ENCODE results near the gene HOOK2.
A peak's percentile ranks its signal among the peaks of the same experiment; 100 is the strongest.

HOOK2 gene

DNA sequence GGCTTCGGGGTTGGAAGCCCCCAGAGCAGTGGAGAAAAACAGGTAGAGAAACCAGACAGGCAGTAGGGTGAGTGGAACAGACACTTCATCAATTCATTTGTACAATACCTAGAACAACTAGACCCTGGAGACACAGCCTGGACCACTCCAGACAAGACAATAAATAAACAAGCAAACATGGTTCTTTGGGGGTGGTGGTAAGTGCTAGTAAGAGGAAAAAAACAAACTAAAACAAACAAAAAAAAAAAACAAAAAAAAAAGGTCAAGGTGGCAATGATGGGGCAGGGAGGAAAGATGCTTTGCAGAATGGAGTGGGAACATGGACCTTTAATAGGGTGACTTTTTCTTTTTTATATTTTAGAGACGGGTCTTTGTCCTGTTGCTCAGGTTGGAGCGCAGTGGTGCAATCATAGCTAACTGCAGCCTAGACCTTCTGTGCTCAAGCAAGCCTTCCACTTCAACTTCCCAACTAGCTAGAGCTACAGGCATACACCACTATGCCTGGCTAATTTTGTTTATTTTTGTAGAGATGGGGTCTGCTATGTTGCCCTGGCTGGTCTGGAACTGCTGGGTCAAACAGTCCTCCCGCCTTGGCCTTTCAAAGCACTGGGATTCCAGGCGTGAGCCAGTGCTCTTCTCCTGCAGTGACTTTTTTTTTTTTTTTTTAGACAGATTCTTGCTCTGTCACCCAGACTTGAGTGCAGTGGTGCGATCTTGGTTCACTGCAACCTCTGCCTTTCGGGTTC lies 19.0 kb upstream of the HOOK2 start:
- DNase-seq (ENCODE audit: low read depth), result peak; percentile 67

DNA sequence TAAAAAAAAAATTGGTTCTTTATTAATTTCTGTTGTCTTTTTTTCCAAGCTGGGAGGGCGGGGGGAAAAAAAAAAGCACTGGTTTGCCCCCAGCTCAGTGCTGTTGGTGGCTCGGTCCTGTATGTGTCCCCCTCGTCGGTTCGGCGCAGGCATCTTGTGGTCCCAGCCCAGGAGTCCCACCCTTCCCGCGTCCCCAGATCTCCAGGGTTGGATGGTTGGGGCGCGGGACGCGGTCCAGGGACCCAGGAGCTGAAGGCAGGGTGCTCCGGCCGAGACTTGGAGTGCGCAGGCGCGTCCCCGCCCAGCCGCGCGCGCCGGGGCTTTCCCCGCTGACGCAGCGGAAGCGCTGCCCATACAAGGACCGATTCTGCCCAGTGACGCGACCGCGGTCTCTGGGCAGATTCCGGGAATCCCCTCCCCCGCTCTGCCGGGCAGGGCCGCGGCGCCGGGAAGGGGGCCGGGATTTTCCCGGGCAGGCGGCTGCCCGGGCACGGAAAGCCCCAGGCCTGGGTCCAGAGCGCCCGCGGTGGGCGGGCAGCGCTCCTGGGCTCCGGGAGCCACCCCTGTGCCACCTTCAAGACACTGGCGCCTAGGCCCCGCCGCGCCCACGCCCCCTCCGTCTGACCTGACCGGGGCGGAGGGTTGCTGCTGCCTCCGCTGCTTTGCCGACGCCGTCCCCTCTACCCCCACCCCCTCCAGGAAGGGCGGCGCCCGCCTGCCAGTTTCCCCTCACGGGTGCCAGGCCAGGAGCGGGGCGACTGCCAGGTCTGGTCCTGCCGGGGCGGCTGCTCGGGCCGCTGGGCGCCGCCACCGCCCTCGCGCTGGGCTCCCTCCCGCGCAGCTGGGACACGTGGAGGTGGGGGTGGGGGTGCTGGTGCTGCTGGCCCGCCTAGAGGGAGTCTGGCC lies 18.2 kb upstream of the HOOK2 start:
- DNase-seq (ENCODE audit: low read depth), result peak; percentile 94

DNA sequence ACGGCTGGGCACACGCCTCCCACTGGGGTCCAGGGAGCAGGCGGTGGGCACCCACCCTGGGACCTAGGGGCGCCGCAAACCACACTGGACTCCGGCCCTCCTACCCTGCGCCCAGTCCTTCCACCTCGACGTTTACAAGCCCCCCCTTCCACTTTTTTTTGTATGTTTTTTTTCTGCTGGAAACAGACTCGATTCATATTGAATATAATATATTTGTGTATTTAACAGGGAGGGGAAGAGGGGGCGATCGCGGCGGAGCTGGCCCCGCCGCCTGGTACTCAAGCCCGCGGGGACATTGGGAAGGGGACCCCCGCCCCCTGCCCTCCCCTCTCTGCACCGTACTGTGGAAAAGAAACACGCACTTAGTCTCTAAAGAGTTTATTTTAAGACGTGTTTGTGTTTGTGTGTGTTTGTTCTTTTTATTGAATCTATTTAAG lies 17.5 kb upstream of the HOOK2 start:
- no peak for DNase-seq (ENCODE audit: low read depth)

DNA sequence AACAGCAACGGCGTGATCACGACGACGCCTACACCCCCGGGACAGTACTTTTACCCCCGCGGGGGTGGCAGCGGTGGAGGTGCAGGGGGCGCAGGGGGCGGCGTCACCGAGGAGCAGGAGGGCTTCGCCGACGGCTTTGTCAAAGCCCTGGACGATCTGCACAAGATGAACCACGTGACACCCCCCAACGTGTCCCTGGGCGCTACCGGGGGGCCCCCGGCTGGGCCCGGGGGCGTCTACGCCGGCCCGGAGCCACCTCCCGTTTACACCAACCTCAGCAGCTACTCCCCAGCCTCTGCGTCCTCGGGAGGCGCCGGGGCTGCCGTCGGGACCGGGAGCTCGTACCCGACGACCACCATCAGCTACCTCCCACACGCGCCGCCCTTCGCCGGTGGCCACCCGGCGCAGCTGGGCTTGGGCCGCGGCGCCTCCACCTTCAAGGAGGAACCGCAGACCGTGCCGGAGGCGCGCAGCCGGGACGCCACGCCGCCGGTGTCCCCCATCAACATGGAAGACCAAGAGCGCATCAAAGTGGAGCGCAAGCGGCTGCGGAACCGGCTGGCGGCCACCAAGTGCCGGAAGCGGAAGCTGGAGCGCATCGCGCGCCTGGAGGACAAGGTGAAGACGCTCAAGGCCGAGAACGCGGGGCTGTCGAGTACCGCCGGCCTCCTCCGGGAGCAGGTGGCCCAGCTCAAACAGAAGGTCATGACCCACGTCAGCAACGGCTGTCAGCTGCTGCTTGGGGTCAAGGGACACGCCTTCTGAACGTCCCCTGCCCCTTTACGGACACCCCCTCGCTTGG lies 16.9 kb upstream of the HOOK2 start:
- DNase-seq (ENCODE audit: low read depth), result peak; percentile 55

DNA sequence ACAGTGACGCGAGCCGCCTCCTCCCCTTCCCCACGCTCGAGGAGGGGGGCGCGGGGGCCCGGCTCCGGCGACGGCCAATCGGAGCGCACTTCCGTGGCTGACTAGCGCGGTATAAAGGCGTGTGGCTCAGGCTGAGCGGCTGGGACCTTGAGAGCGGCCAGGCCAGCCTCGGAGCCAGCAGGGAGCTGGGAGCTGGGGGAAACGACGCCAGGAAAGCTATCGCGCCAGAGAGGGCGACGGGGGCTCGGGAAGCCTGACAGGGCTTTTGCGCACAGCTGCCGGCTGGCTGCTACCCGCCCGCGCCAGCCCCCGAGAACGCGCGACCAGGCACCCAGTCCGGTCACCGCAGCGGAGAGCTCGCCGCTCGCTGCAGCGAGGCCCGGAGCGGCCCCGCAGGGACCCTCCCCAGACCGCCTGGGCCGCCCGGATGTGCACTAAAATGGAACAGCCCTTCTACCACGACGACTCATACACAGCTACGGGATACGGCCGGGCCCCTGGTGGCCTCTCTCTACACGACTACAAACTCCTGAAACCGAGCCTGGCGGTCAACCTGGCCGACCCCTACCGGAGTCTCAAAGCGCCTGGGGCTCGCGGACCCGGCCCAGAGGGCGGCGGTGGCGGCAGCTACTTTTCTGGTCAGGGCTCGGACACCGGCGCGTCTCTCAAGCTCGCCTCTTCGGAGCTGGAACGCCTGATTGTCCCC lies 16.1 kb upstream of the HOOK2 start, which contains the start of gene JUNB:
Gene JUNB (plus strand): TSS at position 142 of the 706 bp plus-strand sequence. CDS start 286 bp downstream, at position 428.
- peak; percentile 99 for DNase-seq (ENCODE audit: low read depth)

DNA sequence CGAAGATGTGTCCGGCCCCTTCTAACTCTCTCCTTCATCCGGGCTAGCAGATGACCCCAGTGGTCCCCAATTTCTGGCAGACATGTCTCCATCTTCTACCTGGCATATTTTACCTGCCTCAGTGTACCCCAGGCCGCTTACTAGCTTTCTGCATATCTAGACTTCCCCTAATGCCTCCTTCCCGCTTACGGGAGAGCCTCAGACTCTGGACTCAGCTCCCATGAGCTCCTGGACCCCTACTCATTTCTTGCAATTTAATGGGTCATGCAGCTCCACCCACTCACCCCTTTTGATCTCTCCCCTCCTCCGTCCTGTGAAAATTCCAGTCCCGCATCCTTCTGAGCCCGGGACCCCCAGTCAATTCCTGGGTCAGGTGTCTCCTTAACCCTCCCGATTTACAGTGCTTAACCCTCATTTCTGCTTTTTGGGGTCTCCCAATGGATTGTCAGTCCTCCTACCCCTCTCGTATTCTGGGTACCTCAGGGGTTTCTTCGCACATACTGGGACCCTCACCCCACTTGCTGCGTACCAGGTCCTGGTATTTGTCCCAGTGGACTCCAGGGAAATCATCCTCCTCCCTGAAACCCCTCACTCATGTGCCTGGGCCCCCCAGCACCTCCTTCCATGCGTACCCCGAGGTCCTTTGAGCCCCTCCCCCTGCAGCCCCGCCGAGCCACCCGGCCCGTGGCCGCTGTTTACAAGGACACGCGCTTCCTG lies 15.4 kb upstream of the HOOK2 start:
- DNase-seq (ENCODE audit: low read depth), result no peak

DNA sequence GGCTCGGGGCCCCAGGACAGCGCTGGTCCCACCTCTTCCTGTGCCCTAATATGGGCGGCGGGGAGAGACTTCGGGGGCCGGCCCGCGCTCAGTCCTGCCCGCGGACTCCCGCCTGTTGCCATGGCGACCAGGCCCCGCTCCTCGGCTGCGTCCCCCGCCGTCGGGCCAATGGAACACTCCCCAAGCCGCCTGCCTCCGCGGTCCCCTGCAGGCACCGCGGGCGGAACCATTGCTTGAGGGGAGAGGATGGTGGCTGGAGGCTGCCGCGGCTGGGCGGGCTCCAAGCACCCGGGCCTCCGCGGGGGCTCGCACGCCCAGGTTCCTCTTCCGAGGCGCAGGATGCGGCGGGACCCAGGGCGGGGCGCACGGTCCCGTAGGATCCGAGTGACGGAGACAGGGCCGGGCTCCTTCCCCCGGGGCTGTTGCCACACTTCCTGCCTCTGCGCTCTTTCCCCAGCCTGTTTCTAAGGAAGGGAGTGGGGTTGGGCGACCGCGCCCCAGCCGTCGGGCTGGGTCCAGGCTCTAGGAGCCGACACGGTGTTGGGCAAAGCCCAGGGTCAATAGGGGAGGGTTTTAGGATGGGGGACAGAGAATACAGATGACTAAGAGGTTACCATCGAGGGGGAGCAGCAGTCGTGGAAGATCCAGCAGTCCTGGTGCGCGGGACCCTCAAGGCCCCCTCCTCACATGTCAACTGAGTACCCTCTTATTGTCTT lies 14.7 kb upstream of the HOOK2 start:
- peak; percentile 98 for DNase-seq (ENCODE audit: low read depth)

DNA sequence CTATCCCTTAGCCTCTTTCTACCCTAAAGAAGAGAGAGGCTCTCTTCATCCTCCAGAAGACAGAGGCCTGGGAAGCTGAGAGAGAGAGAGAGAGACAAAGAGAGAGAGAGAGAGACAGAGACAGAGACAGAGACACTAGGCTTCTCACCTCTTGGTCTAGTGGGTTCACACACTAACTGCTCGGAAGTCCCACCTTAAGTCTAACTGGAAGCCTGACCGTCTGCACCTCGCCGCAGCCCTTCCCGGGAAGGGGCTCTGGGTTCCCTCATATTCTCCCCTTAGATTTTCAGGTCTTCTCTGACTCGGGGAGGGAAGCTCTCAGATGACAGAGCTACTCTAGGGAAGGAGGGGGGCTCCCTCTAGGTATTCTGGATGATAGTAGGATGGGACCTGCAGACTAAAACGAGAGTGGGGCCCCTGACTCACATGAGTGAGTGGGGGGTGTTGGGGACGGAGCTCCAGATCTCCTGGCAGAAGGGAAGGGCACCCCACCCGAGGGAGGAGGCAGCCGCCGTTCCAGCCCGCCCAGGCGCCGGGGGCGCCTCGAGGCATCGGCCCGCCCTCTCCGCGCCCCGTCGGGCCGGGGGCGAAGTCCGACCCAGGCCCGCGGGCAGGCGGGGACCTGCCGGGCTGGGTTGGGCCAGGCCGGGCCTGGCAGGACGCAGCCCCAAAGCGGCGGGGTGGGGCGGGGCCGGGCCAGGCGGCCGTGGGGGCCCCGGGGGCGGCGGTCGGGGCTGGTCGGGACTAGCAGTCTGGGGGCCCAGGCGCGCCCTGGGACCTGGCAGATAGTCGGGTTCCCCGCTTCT lies 13.9 kb upstream of the HOOK2 start:
- DNase-seq (ENCODE audit: low read depth), result no peak

DNA sequence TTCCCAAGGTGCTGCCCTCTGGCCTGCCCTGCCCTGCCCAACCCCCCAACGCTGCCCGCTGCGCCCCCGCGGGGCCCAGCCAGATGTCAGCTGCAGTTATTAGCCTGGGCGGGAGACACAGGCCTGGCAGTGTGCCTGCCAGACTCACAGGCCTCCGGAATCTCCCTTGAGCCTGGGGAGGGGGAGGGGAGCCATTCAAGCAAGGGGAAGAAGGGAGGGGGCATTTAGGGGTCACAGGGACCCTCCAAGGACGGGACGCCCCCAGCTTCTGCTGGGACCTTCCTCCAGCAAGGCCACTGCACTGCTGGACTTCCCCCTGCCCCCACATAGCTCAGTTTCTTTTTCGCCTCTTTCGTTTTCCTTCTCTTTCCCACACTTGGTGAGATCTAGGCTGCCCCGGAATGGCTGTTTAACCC lies 13.3 kb upstream of the HOOK2 start:
- peak; percentile 47 for DNase-seq (ENCODE audit: low read depth)

DNA sequence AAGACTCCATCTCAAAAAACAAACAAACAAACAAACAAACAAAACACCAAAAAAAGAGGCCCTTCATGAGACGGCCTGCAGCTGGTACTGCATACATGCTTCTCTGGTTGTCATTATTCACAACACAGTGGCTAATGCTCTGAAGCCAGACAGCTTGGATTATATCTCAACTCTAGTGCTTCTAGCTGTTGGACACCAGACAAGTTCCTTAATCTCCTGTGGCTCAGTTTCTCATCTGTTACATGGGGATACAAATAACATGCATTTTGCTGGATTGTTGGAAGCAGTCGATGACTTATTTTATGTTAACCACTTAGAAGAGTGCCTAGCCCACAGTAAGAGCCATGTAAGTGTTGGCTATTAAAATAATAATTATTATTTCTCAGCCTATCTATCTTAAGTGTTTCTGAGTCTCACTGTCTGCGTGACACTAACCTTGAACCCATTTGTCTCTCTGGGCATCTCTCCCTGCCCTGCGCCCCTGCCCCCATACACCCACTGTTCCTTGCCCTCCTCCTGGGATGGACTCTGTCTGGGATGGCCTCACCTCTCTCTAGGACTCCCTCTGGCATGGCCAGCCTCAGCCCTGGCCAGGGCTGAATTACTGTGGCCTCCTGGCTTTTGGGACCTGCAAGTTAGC lies 12.8 kb upstream of the HOOK2 start:
- no peak for DNase-seq (ENCODE audit: low read depth)

DNA sequence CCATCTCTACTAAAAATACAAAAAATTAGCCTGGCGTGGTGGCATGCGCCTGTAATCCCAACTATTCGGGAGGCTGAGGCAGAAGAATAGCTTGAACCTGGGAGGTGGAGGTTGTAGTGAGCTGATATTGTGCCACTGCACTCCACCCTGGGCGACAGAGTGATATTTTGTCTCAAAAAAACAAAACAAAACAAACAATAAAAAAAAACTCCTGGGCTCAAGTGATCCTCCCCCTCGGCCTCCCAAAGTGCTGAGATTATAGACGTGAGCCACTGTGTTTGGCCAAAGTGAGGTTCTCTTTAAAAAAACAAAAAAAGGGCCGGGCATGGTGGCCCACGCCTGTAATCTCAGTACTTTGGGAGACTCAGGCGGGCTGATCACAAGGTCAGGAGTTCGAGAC lies 12.1 kb upstream of the HOOK2 start:
- DNase-seq (ENCODE audit: low read depth), result no peak

DNA sequence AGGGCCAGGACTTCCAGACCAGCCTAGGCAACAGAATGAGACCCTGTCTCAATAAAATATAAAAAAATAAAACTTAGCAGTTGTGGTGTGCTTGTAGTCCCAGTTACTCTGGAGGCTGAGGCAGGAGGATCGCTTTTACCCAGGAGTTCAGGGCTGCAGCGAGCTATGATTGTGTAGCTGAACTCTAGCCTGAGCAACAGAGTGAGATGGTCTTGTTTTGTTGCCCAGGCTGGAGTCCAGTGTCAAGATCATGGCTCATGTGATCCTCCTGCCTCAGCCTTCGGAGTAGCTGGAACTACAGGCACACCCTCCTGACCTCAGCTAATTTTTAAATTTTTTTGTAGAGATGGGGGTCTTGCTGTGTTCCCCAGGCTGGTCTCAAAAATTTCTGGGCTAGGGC lies 11.6 kb upstream of the HOOK2 start:
- no peak for DNase-seq (ENCODE audit: low read depth)

DNA sequence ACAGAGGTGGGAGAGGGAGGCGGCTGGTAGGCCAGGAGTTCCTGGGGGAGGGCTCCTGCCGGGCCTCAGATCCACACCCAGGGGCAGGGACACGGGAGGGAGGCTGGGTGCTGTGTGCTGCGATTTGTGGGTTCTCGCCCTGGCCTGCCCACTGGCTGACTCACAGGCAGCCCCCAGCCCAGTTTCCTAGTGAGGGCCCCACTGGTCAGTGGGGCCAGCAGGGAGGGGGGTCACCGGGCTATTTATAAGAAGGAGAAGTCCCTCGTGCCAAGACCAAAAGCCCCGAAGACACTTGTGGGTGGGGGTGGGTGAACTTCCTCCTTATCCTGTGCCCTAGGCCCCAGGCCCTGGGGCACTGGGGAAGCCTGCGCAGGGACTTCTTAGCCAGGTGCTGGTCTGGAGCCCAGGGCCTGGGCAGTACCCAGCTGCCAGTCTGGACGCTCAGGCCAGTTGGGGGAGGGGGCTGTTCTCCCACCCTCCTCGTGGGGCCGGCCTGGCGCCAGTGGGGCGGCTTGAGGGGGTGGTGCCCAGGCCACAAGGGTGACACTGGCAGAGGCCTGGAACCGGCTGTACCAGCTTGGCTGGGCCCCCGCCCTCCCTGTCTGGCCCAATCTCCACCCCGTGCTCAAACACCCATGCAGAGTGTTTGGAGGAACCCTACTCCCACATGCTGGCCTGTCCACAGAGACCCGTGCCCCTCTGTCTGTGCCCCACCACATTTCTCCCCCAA lies 11.0 kb upstream of the HOOK2 start:
- no peak for DNase-seq (ENCODE audit: low read depth)

DNA sequence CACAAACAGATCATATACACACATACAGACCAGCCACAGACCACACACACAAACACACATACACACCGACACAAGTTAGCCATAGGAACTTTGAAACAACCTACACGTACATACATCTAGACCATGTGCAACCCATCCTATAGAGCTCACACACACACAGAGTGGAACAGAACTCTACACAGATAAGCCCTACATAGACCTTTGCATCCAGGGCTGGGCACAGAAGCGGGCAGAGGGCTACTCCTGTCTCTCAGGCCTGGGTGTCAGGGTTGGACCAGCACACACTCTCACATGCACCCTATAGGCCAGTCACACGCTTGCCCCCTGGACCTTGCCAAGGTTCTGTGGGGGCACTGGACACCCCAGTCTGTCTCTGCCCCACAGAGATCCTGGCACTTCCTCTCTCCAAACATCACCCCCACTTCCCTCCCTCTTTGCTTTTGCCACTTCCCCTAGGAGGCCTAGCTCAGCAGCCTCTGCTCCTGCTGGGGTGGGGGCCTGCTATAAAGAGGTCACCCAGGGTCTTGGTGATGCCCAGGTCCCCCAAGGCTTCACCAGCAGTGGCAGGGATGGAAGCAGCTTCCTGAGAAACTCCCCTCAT lies 10.2 kb upstream of the HOOK2 start:
- DNase-seq (ENCODE audit: low read depth), result no peak

DNA sequence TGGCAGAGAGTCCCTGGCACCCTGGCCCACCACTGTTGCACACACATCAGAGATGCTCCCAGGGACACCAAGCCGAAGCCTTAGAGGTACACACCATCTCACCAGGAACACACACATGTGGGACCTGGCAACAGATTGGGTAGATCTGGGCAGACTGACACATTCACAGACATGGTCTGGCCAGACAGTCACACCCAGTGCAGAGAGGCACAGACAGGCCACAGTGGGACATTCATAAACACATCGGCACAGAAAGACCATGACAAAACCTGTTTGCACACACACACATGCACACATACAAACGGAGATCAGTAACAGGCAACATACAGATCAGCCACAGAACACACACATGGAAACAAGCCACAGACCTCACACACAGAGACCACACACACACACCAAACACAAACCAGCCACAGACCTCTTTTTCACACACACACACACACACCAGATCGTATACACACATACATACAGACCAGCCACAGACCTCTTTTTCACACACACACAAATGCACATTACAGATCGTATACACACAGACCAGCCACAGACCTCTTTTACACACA lies 9.6 kb upstream of the HOOK2 start:
- DNase-seq (ENCODE audit: low read depth), result no peak

DNA sequence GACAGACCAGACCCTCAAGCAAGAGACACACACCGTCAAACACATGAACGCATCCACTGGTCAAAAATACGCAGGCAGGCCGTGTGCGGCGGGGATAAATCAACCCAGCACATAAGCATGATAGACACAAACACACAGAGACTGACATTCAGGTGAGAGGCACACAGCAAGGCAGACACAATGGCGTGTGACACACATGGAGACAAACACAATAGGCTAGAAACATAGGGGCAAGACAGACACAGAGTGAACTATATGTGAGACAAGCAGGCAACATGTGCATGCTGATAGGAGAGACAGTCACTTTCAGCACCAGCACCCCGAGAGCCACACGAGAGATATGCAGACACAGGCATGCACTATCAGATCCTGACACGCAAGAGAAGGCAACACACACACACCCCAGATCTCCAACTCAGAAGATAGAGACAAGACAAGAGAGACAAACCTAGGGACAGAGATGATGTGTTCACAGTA lies 9.1 kb upstream of the HOOK2 start:
- DNase-seq (ENCODE audit: low read depth), result no peak

DNA sequence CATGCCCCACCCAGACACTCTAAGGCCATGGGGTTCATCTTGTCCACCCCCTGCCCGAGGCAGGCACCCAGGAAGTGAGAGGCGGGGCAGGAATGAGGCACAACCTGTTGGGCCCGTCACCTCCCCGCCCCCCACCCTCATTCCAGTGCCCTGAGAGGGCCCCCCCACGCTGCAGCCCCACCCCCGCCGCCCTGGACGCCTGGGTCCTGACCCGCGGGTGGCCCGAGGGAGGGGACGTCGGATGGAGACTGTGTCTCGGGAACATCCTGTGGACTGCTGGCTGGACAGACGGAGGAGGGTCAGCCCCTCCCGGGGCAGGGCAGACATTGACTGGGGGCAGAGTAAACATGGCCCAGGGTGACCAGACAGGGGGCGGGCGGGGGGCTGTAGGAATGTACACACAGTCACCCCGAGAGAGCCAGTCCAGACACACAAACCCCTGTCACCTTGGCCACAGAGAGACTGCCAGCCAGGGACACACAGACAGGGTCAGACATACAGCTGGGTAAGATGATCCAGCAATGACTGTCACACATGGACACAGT lies 8.6 kb upstream of the HOOK2 start:
- no peak for DNase-seq (ENCODE audit: low read depth)

Measured in fibroblast of gingiva (primary cell).